Panc1 (cell line): ENCODE results near the gene FEZF2. TPM values are rescaled to one million over a fixed set of nuclear protein-coding genes. Genes with fewer than 3 reads are reported as not detected.

ENCODE experiments used
- ATAC-seq: fragments of 200-7000 bp; cut with Tn5 transposase; 2 replicates; pipeline ENCODE4 v1.9.1; 2020; ENCODE audit warnings: mild to moderate bottlenecking, moderate library complexity
- BruUV-seq: library from RNA; stranded (reverse); fragments of 400-500 nt; replicated peaks from 2 replicates; lab custom pipeline; 2021; lab: Mats Ljungman, UMichigan
- CTCF ChIA-PET: fragments of 300-600 bp; sonication (Branson Sonifier 250); formaldehyde crosslinking; loops from one replicate; lab custom pipeline; 2022; ENCODE audit warnings: antibody characterized with exemption; lab: Charles Lee
- POLR2A ChIA-PET: fragments of 300-600 bp; sonication (Branson Sonifier 250); formaldehyde crosslinking; loops from one replicate; lab custom pipeline; 2022; ENCODE audit warnings: antibody characterized with exemption; lab: Charles Lee
- DNase-seq: peaks from one replicate; pipeline ENCODE4 v3.0.0-alpha.2; 2010; ENCODE audit warnings: low read depth, low spot score
- H3K27ac ChIP-seq: 2 replicates; pipeline ENCODE4 v1.5.1; 2011; ENCODE audit warnings: mild to moderate bottlenecking, low read length, inconsistent platforms
- H3K27me3 ChIP-seq: fragments of 200-500 bp; sonication (Bioruptor generic); 2 replicates; pipeline ENCODE4 v1.6.0; 2014; ENCODE audit warnings: low read length, inconsistent platforms; ENCODE audit not compliant: control insufficient read depth, insufficient read depth
- H3K36me3 ChIP-seq: fragments of 200-500 bp; sonication (Bioruptor generic); 2 replicates; pipeline ENCODE4 v1.5.1; 2014; ENCODE audit warnings: inconsistent platforms, mild to moderate bottlenecking, low read length, moderate library complexity; ENCODE audit not compliant: control insufficient read depth, insufficient read depth
- H3K4me1 ChIP-seq: 2 replicates; pipeline ENCODE4 v1.5.1; 2011; ENCODE audit warnings: inconsistent platforms, mild to moderate bottlenecking, low read length, moderate library complexity; ENCODE audit not compliant: control insufficient read depth, insufficient read depth
- H3K4me3 ChIP-seq, 2 experiments: 2 replicates each; pipeline ENCODE4 v1.5.1; 2011 to 2012; ENCODE audit warnings: low read depth in 2 of 2, low read length in 2 of 2, mild to moderate bottlenecking in 2 of 2, inconsistent platforms in 1 of 2, moderate library complexity in 1 of 2
- H3K9me3 ChIP-seq: fragments of 200-500 bp; sonication (Bioruptor generic); 2 replicates; pipeline ENCODE4 v1.5.1; 2014; ENCODE audit warnings: low read depth, mild to moderate bottlenecking, inconsistent platforms, low read length, moderate library complexity; ENCODE audit not compliant: control insufficient read depth, insufficient read depth
- POLR2AphosphoS5 ChIP-seq: IDR thresholded peaks from 2 replicates; pipeline ENCODE4 v1.6.1; 2012; ENCODE audit warnings: mild to moderate bottlenecking, low read depth, low read length, moderate library complexity
- SIN3A ChIP-seq: IDR thresholded peaks from 2 replicates; pipeline ENCODE4 v1.6.1; 2012; ENCODE audit warnings: low read depth, mild to moderate bottlenecking, low read length, moderate library complexity, borderline replicate concordance; ENCODE audit not compliant: insufficient read depth
- TCF7L2 ChIP-seq: IDR thresholded peaks from 2 replicates; pipeline ENCODE4 v1.6.1; 2011; ENCODE audit warnings: mild to moderate bottlenecking, low read depth, low read length, inconsistent platforms
- in situ Hi-C: cut with HindIII; loops from 2 replicates; pipeline ENCODE4 v1.10.0; 2016; ENCODE audit warnings: low sequenced_read_pairs, low pct_unique_long_range_greater_than_20kb
- intact Hi-C: fragments of 100-400 bp; cut with micrococcal nuclease; formaldehyde crosslinking; loops from one replicate; pipeline ENCODE4 v1.10.0; 2022; ENCODE audit not compliant: unreplicated experiment
- total RNA-seq: library from RNA; stranded (reverse); gene quantifications from one replicate; pipeline ENCODE4 v1.2.1, GENCODE V29; 2021; ENCODE audit not compliant: unreplicated experiment
- TF ChIP-seq, protein P1 (sequence below), 2 experiments: IDR thresholded peaks; 2 replicates each; pipeline ENCODE4 v1.6.1; 2011 to 2012; ENCODE audit warnings: low read depth in 2 of 2, control low read depth in 1 of 2, low read length in 1 of 2, mild to moderate bottlenecking in 1 of 2, moderate library complexity in 1 of 2; ENCODE audit not compliant: insufficient read depth in 1 of 2
- TF ChIP-seq, protein P2 (sequence below): fragments of 450-650 bp; IDR thresholded peaks from 2 replicates; pipeline ENCODE4 v1.5.1; 2017; ENCODE audit warnings: mild to moderate bottlenecking

The FEZF2 gene
- total RNA-seq, 1 experiment from 2014 or later, result not detected

DNA sequence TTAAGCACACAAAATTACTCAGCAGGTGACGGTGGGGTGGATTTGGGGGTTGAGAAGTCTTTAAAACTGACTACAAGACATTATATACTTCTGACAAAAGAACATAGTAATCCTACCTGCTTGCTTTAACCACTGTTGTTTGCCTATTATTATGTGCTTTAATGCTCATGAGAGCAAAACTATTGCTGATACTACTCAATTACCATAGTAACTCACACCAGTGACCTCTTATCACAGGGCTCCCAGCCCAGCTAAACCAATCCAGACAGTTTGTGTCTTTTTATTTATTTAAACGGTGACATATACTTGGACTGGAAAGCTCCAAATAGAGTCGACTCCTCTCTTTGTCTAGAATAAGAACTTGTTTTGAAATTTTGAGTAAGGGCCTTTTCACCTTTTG is 42.8 kb upstream of the FEZF2 start:
- H3K27ac ChIP-seq, result no peak overlapping the region
- in situ Hi-C loops (no loop called here), intact Hi-C loops (no loop called here)
- no peaks in the 10 kb centered on the region for H3K9me3 ChIP-seq
- TF ChIP-seq SIN3A, result no peak
- TF ChIP-seq, protein P1, sequence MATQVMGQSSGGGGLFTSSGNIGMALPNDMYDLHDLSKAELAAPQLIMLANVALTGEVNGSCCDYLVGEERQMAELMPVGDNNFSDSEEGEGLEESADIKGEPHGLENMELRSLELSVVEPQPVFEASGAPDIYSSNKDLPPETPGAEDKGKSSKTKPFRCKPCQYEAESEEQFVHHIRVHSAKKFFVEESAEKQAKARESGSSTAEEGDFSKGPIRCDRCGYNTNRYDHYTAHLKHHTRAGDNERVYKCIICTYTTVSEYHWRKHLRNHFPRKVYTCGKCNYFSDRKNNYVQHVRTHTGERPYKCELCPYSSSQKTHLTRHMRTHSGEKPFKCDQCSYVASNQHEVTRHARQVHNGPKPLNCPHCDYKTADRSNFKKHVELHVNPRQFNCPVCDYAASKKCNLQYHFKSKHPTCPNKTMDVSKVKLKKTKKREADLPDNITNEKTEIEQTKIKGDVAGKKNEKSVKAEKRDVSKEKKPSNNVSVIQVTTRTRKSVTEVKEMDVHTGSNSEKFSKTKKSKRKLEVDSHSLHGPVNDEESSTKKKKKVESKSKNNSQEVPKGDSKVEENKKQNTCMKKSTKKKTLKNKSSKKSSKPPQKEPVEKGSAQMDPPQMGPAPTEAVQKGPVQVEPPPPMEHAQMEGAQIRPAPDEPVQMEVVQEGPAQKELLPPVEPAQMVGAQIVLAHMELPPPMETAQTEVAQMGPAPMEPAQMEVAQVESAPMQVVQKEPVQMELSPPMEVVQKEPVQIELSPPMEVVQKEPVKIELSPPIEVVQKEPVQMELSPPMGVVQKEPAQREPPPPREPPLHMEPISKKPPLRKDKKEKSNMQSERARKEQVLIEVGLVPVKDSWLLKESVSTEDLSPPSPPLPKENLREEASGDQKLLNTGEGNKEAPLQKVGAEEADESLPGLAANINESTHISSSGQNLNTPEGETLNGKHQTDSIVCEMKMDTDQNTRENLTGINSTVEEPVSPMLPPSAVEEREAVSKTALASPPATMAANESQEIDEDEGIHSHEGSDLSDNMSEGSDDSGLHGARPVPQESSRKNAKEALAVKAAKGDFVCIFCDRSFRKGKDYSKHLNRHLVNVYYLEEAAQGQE (IDR thresholded peaks at IDR 0.05; ENCODE audit: insufficient read depth in 1 of 2, low read depth in 2 of 2, low read length in 1 of 2), result no peak
- TF ChIP-seq, protein P2, sequence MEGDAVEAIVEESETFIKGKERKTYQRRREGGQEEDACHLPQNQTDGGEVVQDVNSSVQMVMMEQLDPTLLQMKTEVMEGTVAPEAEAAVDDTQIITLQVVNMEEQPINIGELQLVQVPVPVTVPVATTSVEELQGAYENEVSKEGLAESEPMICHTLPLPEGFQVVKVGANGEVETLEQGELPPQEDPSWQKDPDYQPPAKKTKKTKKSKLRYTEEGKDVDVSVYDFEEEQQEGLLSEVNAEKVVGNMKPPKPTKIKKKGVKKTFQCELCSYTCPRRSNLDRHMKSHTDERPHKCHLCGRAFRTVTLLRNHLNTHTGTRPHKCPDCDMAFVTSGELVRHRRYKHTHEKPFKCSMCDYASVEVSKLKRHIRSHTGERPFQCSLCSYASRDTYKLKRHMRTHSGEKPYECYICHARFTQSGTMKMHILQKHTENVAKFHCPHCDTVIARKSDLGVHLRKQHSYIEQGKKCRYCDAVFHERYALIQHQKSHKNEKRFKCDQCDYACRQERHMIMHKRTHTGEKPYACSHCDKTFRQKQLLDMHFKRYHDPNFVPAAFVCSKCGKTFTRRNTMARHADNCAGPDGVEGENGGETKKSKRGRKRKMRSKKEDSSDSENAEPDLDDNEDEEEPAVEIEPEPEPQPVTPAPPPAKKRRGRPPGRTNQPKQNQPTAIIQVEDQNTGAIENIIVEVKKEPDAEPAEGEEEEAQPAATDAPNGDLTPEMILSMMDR, result no peak
- no peaks in the 10 kb centered on the region for H3K36me3 ChIP-seq
- DNase-seq (no peak), ATAC-seq (no peak)
- ChIA-PET POLR2A (no interaction called here), CTCF (no interaction called here)
- H3K27me3 ChIP-seq, result no peaks in the 10 kb centered on the region; the same call in 1 of the 2 replicates
- no peaks in the 10 kb centered on the region for H3K4me1 ChIP-seq
- no TSS peak for BruUV-seq
- H3K4me3 ChIP-seq, result no peak overlapping the region

DNA sequence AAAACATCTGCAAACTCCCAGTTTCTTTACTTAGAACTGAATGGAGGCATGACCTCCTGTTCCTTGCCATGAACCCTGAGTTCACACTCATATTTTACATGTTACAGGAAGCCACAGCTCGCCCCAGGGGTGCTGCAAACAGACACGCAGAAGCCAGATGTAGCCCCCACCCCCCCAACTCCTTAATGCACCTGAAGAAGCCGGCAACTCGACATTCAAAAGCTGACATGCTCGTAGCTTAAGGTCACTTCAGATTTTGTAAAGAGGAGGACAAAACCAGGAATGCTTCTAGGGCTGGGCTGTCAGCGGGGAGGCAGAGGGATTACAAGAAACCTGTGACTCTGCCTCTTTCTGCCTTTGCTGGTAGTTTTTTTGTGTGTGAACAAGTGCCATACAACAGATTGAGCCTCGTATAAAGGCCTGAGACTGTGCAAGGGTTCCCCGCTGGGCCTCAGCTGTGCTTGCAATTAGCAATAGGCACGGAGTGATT is 42.0 kb upstream of the FEZF2 start:
- DNase-seq (no peak), ATAC-seq (no peak)
- CTCF ChIA-PET, result interaction anchor here (0.6 kb wide), 1 partner anchor 40 kb away, joined by 5 read pairs; no protein-coding TSS in a partner anchor
- intact Hi-C loops, result no loop called here
- POLR2A ChIA-PET, result no interaction called here
- Histone ChIP-seq H3K4me1 (no peaks in the 10 kb centered on the region), H3K27ac (no peak overlapping the region), H3K27me3 (no peaks in the 10 kb centered on the region; the same call in 1 of the 2 replicates), H3K4me3 (no peak overlapping the region), H3K36me3 (no peaks in the 10 kb centered on the region), H3K9me3 (no peaks in the 10 kb centered on the region)
- no TSS peak for BruUV-seq
- TF ChIP-seq, protein P1 (IDR thresholded peaks at IDR 0.05; ENCODE audit: insufficient read depth in 1 of 2, low read depth in 2 of 2, low read length in 1 of 2), result no peak
- TF ChIP-seq, protein P2, result no peak
- no peak for TF ChIP-seq TCF7L2
- TF ChIP-seq POLR2AphosphoS5, result no peak
- TF ChIP-seq SIN3A, result no peak
- in situ Hi-C loops, result no loop called here
